Measurements from ENCODE around the gene DOCK1.

DOCK1 gene

GRCh38 chr10:127071126-127071525 is 165.9 kb downstream of the DOCK1 start:
- H2BK5ac ChIP-seq (ENCODE audit: low read depth, low read length, poor library complexity) = no peak overlapping the region
- no peak overlapping the region for H3K27ac ChIP-seq (ENCODE audit: low read depth, low read length)

GRCh38 chr10:127073666-127074065 is 168.4 kb downstream of the DOCK1 start:
- H3K27ac ChIP-seq (ENCODE audit: low read depth, low read length) = no peak overlapping the region
- no peak overlapping the region for H3K4ac ChIP-seq (ENCODE audit: low read depth, low read length)
- no peak overlapping the region for H2BK120ac ChIP-seq (ENCODE audit: insufficient read depth, low read length, poor library complexity)
- H3K36me3 ChIP-seq (ENCODE audit: control insufficient read depth in 1 of 2, insufficient read depth in 2 of 2, low read length in 2 of 2) = peaks cover 22 to 48% of the 10 kb centered on the region in 2 experiments
- no peak overlapping the region for H2AK5ac ChIP-seq (ENCODE audit: low read length)
- H3K18ac ChIP-seq (ENCODE audit: low read length) = no peak overlapping the region
- no peak overlapping the region for H3K4me3 ChIP-seq (ENCODE audit: low read depth, low read length)
- H3K9me3 ChIP-seq (ENCODE audit: insufficient read depth, low read depth, low read length) = no peaks in the 10 kb centered on the region
- H4K8ac ChIP-seq (ENCODE audit: low read depth, low read length) = no peak overlapping the region
- H3K4me1 ChIP-seq (ENCODE audit: control insufficient read depth in 1 of 2, insufficient read depth in 2 of 2, low read length in 2 of 2) = no peaks in the 10 kb centered on the region
- no peak overlapping the region for H3K14ac ChIP-seq (ENCODE audit: low read length)
- H4K12ac ChIP-seq (ENCODE audit: low read depth, low read length) = no peak overlapping the region
- no peaks in the 10 kb centered on the region for H3K27me3 ChIP-seq (ENCODE audit: insufficient read depth, low read length)
- H3K79me1 ChIP-seq (ENCODE audit: low read length) = no peaks in the 10 kb centered on the region
- no peak overlapping the region for H2AFZ ChIP-seq (ENCODE audit: insufficient read depth, low read length, poor library complexity)
- H4K91ac ChIP-seq (ENCODE audit: low read depth, low read length) = no peak overlapping the region
- no peaks in the 10 kb centered on the region for H3K79me2 ChIP-seq (ENCODE audit: control insufficient read depth, insufficient read depth, low read length, poor library complexity)
- no CpG with 5 or more reads among the region's 3 CpGs for WGBS (ENCODE audit: extremely low coverage, insufficient coverage, insufficient read length)
- no peak overlapping the region for H3K4me2 ChIP-seq (ENCODE audit: low read length)
- H2BK5ac ChIP-seq (ENCODE audit: low read depth, low read length, poor library complexity) = no peak overlapping the region
- no peak overlapping the region for H3K9ac ChIP-seq (ENCODE audit: low read length)
- DNase-seq = no peak
- H3K23ac ChIP-seq (ENCODE audit: low read length) = no peak overlapping the region
- H2BK12ac ChIP-seq (ENCODE audit: low read length) = no peak overlapping the region

More at GRCh38 chr10:127071126-127071525, 165.9 kb downstream of the DOCK1 start:
- H3K4ac ChIP-seq (ENCODE audit: low read depth, low read length) = no peak overlapping the region
- DNase-seq = no peak
- no peaks in the 10 kb centered on the region for H3K79me1 ChIP-seq (ENCODE audit: low read length)
- H2AK5ac ChIP-seq (ENCODE audit: low read length) = no peak overlapping the region
- H3K9me3 ChIP-seq (ENCODE audit: insufficient read depth, low read depth, low read length) = no peaks in the 10 kb centered on the region
- H2BK12ac ChIP-seq (ENCODE audit: low read length) = no peak overlapping the region
- no peaks in the 10 kb centered on the region for H3K79me2 ChIP-seq (ENCODE audit: control insufficient read depth, insufficient read depth, low read length, poor library complexity)
- H3K4me2 ChIP-seq (ENCODE audit: low read length) = no peak overlapping the region
- H3K4me1 ChIP-seq (ENCODE audit: control insufficient read depth in 1 of 2, insufficient read depth in 2 of 2, low read length in 2 of 2) = no peaks in the 10 kb centered on the region
- H4K8ac ChIP-seq (ENCODE audit: low read depth, low read length) = no peak overlapping the region
- H4K91ac ChIP-seq (ENCODE audit: low read depth, low read length) = no peak overlapping the region
- no peak overlapping the region for H4K12ac ChIP-seq (ENCODE audit: low read depth, low read length)
- peaks cover 27 to 56% of the 10 kb centered on the region in 2 experiments for H3K36me3 ChIP-seq (ENCODE audit: control insufficient read depth in 1 of 2, insufficient read depth in 2 of 2, low read length in 2 of 2)
- no peak overlapping the region for H3K14ac ChIP-seq (ENCODE audit: low read length)
- H3K9ac ChIP-seq (ENCODE audit: low read length) = no peak overlapping the region
- H3K4me3 ChIP-seq (ENCODE audit: low read depth, low read length) = no peak overlapping the region
- WGBS (ENCODE audit: extremely low coverage, insufficient coverage, insufficient read length) = no CpG with 5 or more reads among the region's 2 CpGs
- no peak overlapping the region for H2AFZ ChIP-seq (ENCODE audit: insufficient read depth, low read length, poor library complexity)
- H3K18ac ChIP-seq (ENCODE audit: low read length) = no peak overlapping the region
- H3K23ac ChIP-seq (ENCODE audit: low read length) = no peak overlapping the region
- H3K27me3 ChIP-seq (ENCODE audit: insufficient read depth, low read length) = no peaks in the 10 kb centered on the region
- no peak overlapping the region for H2BK120ac ChIP-seq (ENCODE audit: insufficient read depth, low read length, poor library complexity)

DNA sequence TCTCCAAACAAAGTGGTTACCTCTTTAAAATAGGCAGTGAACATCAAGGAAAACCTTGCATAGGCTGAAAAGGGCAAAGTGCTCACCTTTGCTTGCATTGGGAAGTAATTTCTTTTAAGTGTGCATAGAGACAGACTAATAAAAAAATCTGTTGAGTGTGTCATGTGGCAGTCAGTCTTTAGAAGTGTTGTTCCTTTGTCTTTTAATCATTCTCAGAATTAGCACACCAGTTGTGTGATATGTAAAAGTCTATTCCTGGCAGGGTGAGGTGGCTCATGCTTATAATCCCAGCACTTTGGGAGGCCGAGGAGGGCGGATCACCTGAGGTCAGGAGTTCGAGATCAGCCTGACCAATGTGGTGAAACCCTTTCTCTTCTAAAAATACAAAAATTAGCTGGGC is 174.2 kb downstream of the DOCK1 start:
- no peak overlapping the region for H3K9ac ChIP-seq (ENCODE audit: low read length)
- H2AK5ac ChIP-seq (ENCODE audit: low read length) = no peak overlapping the region
- WGBS (ENCODE audit: extremely low coverage, insufficient coverage, insufficient read length) = no CpG with 5 or more reads among the region's 3 CpGs
- H3K79me2 ChIP-seq (ENCODE audit: control insufficient read depth, insufficient read depth, low read length, poor library complexity) = no peaks in the 10 kb centered on the region
- no peak overlapping the region for H3K4me3 ChIP-seq (ENCODE audit: low read depth, low read length)
- no peak overlapping the region for H4K91ac ChIP-seq (ENCODE audit: low read depth, low read length)
- H3K18ac ChIP-seq (ENCODE audit: low read length) = no peak overlapping the region
- no peak overlapping the region for H3K14ac ChIP-seq (ENCODE audit: low read length)
- H4K12ac ChIP-seq (ENCODE audit: low read depth, low read length) = no peak overlapping the region
- no peak overlapping the region for H2BK120ac ChIP-seq (ENCODE audit: insufficient read depth, low read length, poor library complexity)
- peaks cover 24 to 36% of the 10 kb centered on the region in 2 experiments for H3K36me3 ChIP-seq (ENCODE audit: control insufficient read depth in 1 of 2, insufficient read depth in 2 of 2, low read length in 2 of 2)
- H2BK5ac ChIP-seq (ENCODE audit: low read depth, low read length, poor library complexity) = no peak overlapping the region
- no peak overlapping the region for H2AFZ ChIP-seq (ENCODE audit: insufficient read depth, low read length, poor library complexity)
- H3K4ac ChIP-seq (ENCODE audit: low read depth, low read length) = no peak overlapping the region
- no peak overlapping the region for H4K8ac ChIP-seq (ENCODE audit: low read depth, low read length)
- no peak overlapping the region for H3K23ac ChIP-seq (ENCODE audit: low read length)
- no peaks in the 10 kb centered on the region for H3K27me3 ChIP-seq (ENCODE audit: insufficient read depth, low read length)
- H2BK12ac ChIP-seq (ENCODE audit: low read length) = no peak overlapping the region
- H3K4me2 ChIP-seq (ENCODE audit: low read length) = no peak overlapping the region
- H3K4me1 ChIP-seq (ENCODE audit: control insufficient read depth in 1 of 2, insufficient read depth in 2 of 2, low read length in 2 of 2) = no peaks in the 10 kb centered on the region
- H3K9me3 ChIP-seq (ENCODE audit: insufficient read depth, low read depth, low read length) = no peaks in the 10 kb centered on the region
- DNase-seq = no peak
- H3K27ac ChIP-seq (ENCODE audit: low read depth, low read length) = no peak overlapping the region
- H3K79me1 ChIP-seq (ENCODE audit: low read length) = no peaks in the 10 kb centered on the region

DNA sequence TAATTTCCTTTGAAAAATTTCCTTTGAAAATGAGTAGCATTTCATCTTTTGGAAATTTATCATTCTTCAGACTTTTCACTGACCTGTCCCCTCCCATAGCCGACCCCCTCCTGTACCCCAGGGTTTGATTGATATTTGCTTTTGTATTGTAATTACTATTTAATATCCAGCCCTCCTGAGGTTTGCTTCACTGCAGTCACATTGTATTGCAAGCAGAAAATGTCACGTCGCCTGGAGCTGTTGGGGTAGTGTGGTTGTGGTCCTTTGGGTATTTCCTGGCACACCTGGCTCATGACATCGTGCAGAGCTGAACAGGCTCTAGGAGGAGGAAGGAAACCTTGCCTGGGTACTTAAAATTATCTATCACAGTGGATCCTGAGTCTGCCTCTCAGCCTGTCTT is 175.1 kb downstream of the DOCK1 start:
- Histone ChIP-seq H3K4me3 (ENCODE audit: low read depth, low read length) (no peak overlapping the region), H3K27me3 (ENCODE audit: insufficient read depth, low read length) (no peaks in the 10 kb centered on the region), H3K9ac (ENCODE audit: low read length) (no peak overlapping the region), H3K36me3 (ENCODE audit: control insufficient read depth in 1 of 2, insufficient read depth in 2 of 2, low read length in 2 of 2) (peaks cover 27 to 40% of the 10 kb centered on the region in 2 experiments), H3K14ac (ENCODE audit: low read length) (no peak overlapping the region), H4K12ac (ENCODE audit: low read depth, low read length) (no peak overlapping the region), H2AFZ (ENCODE audit: insufficient read depth, low read length, poor library complexity) (no peak overlapping the region), H3K27ac (ENCODE audit: low read depth, low read length) (no peak overlapping the region), H4K91ac (ENCODE audit: low read depth, low read length) (no peak overlapping the region), H3K23ac (ENCODE audit: low read length) (no peak overlapping the region), H3K18ac (ENCODE audit: low read length) (no peak overlapping the region), H3K79me2 (ENCODE audit: control insufficient read depth, insufficient read depth, low read length, poor library complexity) (no peaks in the 10 kb centered on the region), H2AK5ac (ENCODE audit: low read length) (no peak overlapping the region), H3K9me3 (ENCODE audit: insufficient read depth, low read depth, low read length) (peaks cover 1% of the 10 kb centered on the region), H2BK12ac (ENCODE audit: low read length) (no peak overlapping the region), H2BK5ac (ENCODE audit: low read depth, low read length, poor library complexity) (no peak overlapping the region), H3K4me2 (ENCODE audit: low read length) (no peak overlapping the region), H4K8ac (ENCODE audit: low read depth, low read length) (no peak overlapping the region), H2BK120ac (ENCODE audit: insufficient read depth, low read length, poor library complexity) (no peak overlapping the region), H3K79me1 (ENCODE audit: low read length) (no peaks in the 10 kb centered on the region), H3K4me1 (ENCODE audit: control insufficient read depth in 1 of 2, insufficient read depth in 2 of 2, low read length in 2 of 2) (no peaks in the 10 kb centered on the region), H3K4ac (ENCODE audit: low read depth, low read length) (no peak overlapping the region)
- DNase-seq = no peak
- WGBS (ENCODE audit: extremely low coverage, insufficient coverage, insufficient read length) = no CpG with 5 or more reads among the region's 4 CpGs

Data from trophoblast cell (in vitro differentiated cells and primary cell).